ENCODE measurements around the gene TNF.
A peak's percentile ranks its signal among the peaks of the same experiment; 100 is the strongest.

The TNF gene

DNA sequence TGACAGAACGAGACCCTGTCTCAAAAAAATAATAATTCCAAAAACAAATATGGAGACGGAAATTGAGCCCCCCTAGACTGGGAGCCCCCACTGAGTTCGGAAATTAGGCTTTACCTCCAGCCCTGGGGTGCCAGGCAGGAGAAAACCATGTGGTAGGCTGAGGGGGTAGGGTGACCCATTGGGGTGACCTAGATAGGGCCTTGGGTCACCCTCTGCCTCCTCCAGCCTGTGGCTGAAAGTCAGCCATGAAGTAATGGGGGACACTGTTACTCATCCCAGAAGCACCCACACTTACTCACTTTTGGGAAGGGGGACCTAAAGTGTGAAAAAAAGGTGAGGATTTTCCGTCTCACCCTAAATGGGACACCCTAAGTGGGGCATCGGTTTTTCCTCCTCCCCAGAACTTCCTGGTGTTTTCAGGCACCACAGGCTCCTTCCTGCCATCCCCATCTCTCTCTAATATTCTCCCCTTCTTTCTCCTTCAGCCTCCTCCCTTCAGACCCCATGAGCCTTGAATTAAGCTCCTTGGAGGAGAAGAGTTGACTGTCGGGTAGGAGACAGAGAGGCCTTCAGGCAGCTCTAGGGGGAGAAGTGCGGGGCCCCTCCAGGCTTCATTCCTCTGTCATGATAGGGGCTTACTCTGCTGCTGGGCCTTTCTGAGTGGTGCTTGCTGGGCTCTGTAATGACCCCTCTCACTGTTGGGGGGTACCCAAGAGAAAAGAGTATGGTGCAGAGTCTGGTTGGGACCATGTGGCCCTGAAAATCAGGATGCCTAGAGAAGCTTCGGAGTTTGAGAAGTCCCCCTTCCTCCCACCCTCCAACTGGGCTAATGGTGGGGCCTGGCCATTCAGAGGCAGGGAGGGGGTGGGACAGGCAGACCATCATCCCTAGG lies 4.4 kb downstream of the TNF start:
- peaks cover 81% of the 10 kb centered on the region for H3K4me1 Mint-ChIP-seq
- DNase-seq (ENCODE audit: low spot score in 2 of 2) (no peak), ATAC-seq (replicated peaks; ENCODE audit: extremely low read depth, poor library complexity, severe bottlenecking) (no peak)
- H3K4me3 Mint-ChIP-seq, result peak overlapping the region; percentile 91
- no peaks in the 10 kb centered on the region for H3K27me3 Mint-ChIP-seq
- H3K27ac Mint-ChIP-seq (ENCODE audit: low read depth), result peak overlapping the region; percentile 97
- no peaks in the 10 kb centered on the region for H3K9me3 Mint-ChIP-seq
- peaks cover 38% of the 10 kb centered on the region for H3K36me3 Mint-ChIP-seq (ENCODE audit: insufficient read depth)

DNA sequence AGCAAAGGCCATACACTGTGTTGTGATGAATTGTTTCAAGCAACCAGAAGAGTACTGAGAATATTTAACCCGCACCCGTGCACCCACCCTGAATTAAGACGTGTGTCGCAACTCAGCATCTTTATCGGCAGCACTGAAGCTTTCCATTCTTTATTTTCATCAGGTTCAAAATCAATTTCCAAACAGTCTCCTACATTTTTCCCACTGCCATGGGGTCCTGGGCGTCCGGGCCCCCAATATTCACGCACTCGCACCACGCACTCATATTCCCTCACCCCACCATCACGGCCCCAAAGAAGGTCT lies 5.0 kb downstream of the TNF start:
- Mint-ChIP-seq H3K4me3 (peak overlapping the region; percentile 91), H3K9me3 (no peaks in the 10 kb centered on the region), H3K27me3 (no peaks in the 10 kb centered on the region), H3K36me3 (ENCODE audit: insufficient read depth) (peaks cover 35% of the 10 kb centered on the region), H3K27ac (ENCODE audit: low read depth) (peak overlapping the region; percentile 97), H3K4me1 (peaks cover 81% of the 10 kb centered on the region)
- DNase-seq (ENCODE audit: low spot score in 2 of 2) (no peak), ATAC-seq (replicated peaks; ENCODE audit: extremely low read depth, poor library complexity, severe bottlenecking) (no peak)

DNA sequence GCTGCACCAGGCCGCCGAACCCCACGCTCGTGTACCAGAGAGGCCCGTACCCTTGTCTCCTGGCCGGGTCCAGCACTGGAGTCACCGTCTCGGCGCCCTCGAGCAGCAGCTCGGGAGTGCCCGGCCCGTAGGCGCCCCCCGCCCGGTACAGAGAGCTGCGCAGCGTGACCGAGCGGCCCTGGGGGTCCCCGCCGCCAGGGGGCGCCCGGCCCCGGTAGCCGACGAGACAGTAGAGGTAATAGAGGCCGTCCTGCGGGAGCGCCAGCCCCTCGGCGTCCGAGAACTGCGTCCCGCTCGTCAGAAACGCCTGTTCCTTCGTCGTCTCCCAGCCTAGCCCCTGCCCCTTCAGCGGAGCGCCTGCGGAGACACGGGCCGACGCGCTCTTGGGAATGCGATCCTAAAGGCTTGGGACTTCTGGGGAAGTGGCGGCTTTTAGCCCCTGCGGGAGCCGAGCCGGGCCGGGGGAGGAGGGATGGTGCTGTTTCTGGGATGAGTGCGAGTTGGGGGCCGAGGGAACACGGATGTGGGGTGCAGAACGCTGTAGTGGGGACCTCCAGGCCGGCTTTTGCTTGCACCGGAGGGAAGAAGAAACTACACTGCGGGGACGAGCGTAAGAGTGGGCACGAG lies 5.6 kb downstream of the TNF start:
- Mint-ChIP-seq H3K27me3 (no peaks in the 10 kb centered on the region), H3K4me1 (peaks cover 81% of the 10 kb centered on the region), H3K9me3 (no peaks in the 10 kb centered on the region), H3K27ac (ENCODE audit: low read depth) (peak overlapping the region; percentile 97), H3K4me3 (peak overlapping the region; percentile 91), H3K36me3 (ENCODE audit: insufficient read depth) (peaks cover 32% of the 10 kb centered on the region)
- DNase-seq (ENCODE audit: low spot score in 2 of 2) (peak; percentile 79 to 89), ATAC-seq (replicated peaks; ENCODE audit: extremely low read depth, poor library complexity, severe bottlenecking) (peak; percentile 84)

DNA sequence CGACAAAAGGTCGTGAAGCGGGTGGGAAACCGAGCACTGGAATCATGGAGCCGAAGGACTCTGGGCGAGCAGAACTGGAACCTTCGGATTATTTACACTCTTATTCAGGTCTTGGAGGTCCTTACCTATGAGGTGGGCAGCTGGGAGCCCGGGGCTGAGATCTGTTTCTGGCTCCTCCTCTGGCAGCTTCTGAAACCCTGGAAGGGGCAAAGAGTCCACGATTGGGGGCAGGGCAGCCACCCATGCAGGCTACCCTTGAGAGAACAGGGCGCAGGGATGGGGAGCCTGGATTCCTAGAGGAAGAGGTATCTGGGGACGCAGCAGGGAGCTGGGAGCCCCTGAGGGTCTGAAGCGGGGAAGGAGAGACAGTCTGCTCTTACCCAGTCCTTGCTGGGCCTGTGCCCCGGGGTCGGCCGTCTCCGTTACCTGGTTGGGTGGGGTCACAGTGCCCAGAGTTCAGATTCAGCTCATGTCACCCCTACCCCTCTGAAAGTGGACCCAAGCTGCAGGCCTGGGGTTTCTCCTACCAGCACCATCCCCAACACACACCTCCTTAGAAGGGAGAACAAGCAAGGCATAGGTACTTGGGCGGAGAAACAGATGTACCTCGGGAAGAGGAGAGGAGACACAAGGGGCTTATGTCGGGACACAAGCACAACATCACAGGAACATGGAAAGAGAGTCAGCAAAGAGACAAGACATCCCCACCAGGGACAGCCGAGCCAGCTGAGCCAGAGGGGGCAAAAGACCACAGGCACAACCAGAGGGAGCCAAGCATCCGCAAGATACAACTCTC lies 6.3 kb downstream of the TNF start:
- Mint-ChIP-seq H3K4me1 (peaks cover 81% of the 10 kb centered on the region), H3K36me3 (ENCODE audit: insufficient read depth) (peaks cover 26% of the 10 kb centered on the region), H3K9me3 (no peaks in the 10 kb centered on the region), H3K4me3 (peak overlapping the region; percentile 91), H3K27me3 (no peaks in the 10 kb centered on the region), H3K27ac (ENCODE audit: low read depth) (peak overlapping the region; percentile 97)
- ATAC-seq (replicated peaks; ENCODE audit: extremely low read depth, poor library complexity, severe bottlenecking) (no peak), DNase-seq (ENCODE audit: low spot score in 2 of 2) (no peak)

DNA sequence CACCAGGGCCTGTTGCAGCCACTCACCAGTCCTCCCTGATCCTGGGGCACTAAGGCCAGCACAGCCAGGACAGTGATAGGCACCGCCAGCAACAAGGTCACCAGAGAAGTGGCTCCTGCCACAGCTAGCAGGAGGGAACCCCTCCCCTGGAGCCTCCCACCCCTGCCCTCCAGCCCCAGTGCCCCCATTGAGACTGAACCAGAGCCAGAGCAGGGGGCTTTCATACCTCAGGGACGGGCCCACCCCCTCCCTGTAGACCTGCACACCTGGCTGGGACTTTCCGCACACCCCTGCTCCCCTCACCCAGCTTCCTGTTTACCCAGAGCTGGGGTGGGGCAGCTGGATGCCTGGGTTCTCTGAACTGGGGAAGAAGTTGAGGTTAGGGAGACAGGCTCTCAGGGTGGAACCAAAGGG lies 6.9 kb downstream of the TNF start, which contains the start of gene LTB:
TSS of gene LTB (minus strand) at position 195 of the 414 bp plus-strand sequence. CDS start at position 188, 7 bp downstream.
- H3K4me1 Mint-ChIP-seq, result peaks cover 81% of the 10 kb centered on the region
- H3K4me3 Mint-ChIP-seq, result peak within 1 kb of the TSS; percentile 91
- DNase-seq (ENCODE audit: low spot score in 2 of 2) (no peak), ATAC-seq (replicated peaks; ENCODE audit: extremely low read depth, poor library complexity, severe bottlenecking) (no peak)
- no peaks in the 10 kb centered on the region for H3K27me3 Mint-ChIP-seq
- peaks cover 23% of the 10 kb centered on the region for H3K36me3 Mint-ChIP-seq (ENCODE audit: insufficient read depth)
- peak within 1 kb of the TSS; percentile 97 for H3K27ac Mint-ChIP-seq (ENCODE audit: low read depth)
- H3K9me3 Mint-ChIP-seq, result no peaks in the 10 kb centered on the region

DNA sequence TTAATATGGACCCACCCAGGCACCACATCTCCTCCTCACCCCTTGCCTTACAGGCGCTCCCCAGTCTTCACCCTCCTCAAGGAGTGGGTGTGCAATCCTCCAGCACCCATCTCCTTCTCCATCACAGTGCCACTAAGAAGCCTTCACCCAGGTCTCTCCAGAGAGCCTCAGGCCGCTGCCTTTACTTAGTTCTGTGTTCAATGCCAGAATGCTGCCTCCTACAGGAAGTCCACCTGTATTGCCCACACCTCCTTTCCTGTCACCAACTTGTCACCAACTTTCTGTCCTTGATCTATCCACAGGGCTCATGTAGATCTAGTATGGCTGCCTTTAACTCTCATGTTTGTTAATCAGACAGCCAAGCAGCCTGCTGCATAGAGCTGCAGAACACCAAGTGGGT lies 10.1 kb downstream of the TNF start:
- peak in 1 of 2 donors; percentile 36 for DNase-seq (ENCODE audit: low spot score in 2 of 2)
- Mint-ChIP-seq H3K9me3 (no peaks in the 10 kb centered on the region), H3K36me3 (ENCODE audit: insufficient read depth) (peaks cover 13% of the 10 kb centered on the region), H3K4me3 (peak overlapping the region; percentile 62), H3K4me1 (peaks cover 76% of the 10 kb centered on the region), H3K27ac (ENCODE audit: low read depth) (peak overlapping the region; percentile 87), H3K27me3 (no peaks in the 10 kb centered on the region)
- ATAC-seq (replicated peaks; ENCODE audit: extremely low read depth, poor library complexity, severe bottlenecking), result no peak

DNA sequence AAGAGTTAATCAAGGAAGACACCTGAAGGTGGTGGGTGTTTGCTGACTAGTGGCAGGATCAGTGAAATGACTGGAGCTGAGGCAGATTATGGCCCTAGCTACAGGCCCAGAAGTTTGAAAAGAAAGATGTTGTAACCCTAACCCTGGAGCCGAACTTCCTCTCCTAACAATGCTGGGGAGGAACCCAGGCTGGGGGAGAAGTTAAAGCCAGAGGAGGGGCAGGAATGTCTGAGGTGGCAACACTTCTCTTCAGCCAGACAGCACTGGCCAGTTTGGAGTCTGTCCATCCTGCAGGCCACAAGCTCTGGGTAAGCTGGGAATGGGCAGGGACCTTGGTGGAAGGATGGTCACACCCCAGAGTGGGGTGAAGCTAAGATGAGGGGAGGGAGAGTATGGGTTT lies 10.6 kb downstream of the TNF start, which contains the start of gene LST1:
TSS of gene LST1 (plus strand) at position 270 of the 400 bp plus-strand sequence. CDS start 1,023 bp downstream, outside the sequence.
- peaks cover 11% of the 10 kb centered on the region for H3K36me3 Mint-ChIP-seq (ENCODE audit: insufficient read depth)

DNA sequence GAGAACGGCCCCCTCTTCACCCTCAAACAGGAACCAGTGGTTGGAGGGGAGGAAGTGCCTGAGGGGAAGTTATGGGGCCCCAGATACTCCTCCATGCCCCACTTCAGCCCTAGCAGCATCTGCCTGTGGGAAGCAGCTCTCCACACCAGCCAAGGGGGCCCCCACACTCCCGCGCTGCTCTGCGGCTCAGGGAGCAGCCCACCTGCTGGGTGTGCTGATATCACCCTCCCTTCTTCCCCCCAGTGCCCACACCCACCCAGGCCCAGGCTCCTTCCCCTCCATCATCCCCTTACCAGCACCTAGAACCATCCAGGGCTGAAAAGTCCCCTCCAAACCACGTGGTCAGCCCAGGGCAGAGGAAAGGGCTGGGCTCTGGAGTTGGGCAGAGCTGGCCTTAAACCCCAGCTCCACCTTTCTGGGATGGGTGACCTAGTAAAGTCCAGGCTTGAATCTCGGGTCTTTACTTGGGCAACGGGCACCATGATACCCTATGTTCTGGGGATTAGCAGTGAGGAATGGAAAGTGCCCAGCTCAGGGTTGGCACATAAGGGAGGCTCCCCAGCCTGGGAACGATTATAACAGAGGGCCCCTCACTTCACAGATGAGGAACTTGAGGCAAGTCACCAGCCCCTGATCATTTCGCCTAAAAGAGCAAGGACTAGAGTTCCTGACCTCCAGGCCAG lies 11.4 kb downstream of the TNF start:
- peaks cover 69% of the 10 kb centered on the region for H3K4me1 Mint-ChIP-seq
- no peaks in the 10 kb centered on the region for H3K9me3 Mint-ChIP-seq
- peaks cover 5% of the 10 kb centered on the region for H3K36me3 Mint-ChIP-seq (ENCODE audit: insufficient read depth)
- peak overlapping the region; percentile 87 for H3K27ac Mint-ChIP-seq (ENCODE audit: low read depth)
- ATAC-seq (replicated peaks; ENCODE audit: extremely low read depth, poor library complexity, severe bottlenecking) (peak; percentile 76), DNase-seq (ENCODE audit: low spot score in 2 of 2) (no peak)
- H3K4me3 Mint-ChIP-seq, result peak overlapping the region; percentile 62
- H3K27me3 Mint-ChIP-seq, result no peaks in the 10 kb centered on the region

More for the DNA sequence above, 10.6 kb downstream of the TNF start, which contains the start of gene LST1:
- ATAC-seq (replicated peaks; ENCODE audit: extremely low read depth, poor library complexity, severe bottlenecking) (no peak), DNase-seq (ENCODE audit: low spot score in 2 of 2) (no peak)
- Mint-ChIP-seq H3K27me3 (no peaks in the 10 kb centered on the region), H3K27ac (ENCODE audit: low read depth) (peak within 1 kb of the TSS; percentile 87), H3K9me3 (no peaks in the 10 kb centered on the region), H3K4me3 (peak within 1 kb of the TSS; percentile 62), H3K4me1 (peaks cover 74% of the 10 kb centered on the region)

DNA sequence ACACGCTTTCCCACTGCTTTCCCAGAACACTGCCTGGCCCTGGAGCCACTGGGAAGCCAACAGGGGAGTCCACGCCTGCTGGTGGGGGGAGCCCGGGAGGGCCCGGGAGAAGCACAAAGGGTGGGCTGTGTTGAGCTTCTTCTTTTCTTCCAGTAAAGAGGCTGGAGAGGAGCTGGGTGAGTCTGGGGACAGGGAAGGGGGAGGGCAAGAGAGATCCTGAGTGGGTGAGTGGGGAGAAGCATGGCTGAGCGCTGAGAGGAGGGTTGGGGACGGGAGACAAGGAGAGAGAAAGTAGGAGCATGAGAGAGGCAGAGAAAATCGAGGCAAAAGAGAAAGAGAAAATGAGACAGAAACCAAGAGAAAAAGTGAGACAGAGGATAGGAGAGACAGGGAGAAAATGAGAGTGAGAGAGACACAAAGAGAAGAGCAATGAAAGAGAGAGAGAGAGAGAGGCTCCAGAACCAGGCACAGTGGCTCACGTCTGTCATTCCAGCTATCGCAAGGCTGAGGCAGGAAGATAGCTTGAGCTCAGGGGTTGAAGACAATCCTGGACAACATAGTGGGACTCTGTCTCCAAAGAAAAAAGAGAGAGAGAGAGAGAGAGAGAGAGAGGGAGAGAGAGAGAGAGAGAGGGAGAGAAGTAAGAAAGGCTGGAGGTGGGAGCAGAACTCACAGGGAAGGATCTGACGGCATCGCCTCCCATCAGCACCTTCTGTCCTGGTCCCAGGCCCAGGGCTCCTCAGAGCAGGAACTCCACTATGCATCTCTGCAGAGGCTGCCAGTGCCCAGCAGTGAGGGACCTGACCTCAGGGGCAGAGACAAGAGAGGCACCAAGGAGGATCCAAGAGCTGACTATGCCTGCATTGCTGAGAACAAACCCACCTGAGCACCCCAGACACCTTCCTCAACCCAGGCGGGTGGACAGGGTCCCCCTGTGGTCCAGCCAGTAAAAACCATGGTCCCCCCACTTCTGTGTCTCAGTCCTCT lies 12.7 kb downstream of the TNF start:
- no peak for DNase-seq (ENCODE audit: low spot score in 2 of 2)
- H3K27me3 Mint-ChIP-seq, result no peaks in the 10 kb centered on the region
- no peaks in the 10 kb centered on the region for H3K9me3 Mint-ChIP-seq
- H3K4me1 Mint-ChIP-seq, result peaks cover 65% of the 10 kb centered on the region
- H3K36me3 Mint-ChIP-seq (ENCODE audit: insufficient read depth), result peaks cover 10% of the 10 kb centered on the region
- H3K27ac Mint-ChIP-seq (ENCODE audit: low read depth), result peak overlapping the region; percentile 87
- peak overlapping the region; percentile 57 for H3K4me3 Mint-ChIP-seq
- ATAC-seq (replicated peaks; ENCODE audit: extremely low read depth, poor library complexity, severe bottlenecking), result no peak

DNA sequence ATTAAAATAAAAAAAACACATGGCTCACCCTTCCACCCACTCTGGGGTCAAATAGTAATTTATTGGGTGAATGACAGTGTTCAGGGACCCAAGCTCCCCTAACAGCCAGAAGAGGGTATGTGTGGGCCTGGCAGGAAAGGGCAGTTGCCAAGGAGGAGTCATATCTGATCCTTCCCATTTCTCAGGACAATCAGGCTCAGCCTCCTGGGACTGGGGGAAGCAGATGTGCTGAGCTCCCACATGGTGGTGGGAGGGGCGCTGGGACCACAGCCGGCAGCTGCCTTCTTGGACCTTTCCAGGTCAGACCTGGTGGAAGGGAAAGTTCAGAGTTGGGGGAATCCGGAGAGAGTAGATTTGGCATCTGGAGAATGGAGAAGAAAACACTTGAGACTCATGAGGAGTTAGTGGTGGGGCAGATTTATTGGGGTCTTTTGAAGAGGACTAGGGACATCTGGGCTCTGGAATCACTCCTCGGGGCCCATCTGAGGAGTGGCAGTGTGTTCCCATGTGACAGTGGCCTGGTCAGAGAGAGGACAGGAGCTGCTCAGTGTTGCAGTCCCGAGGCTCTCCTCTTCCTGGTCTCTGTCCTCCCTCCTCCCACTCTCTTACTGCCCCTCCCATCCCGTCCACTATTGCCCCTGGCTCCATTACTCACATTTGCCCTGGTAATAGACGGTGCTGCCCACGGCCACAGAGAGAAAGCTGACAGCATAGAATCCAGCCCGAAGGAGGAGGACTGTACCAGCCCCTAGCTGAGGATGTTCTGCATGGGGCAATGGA lies 13.7 kb downstream of the TNF start:
- Mint-ChIP-seq H3K4me1 (peaks cover 70% of the 10 kb centered on the region), H3K27ac (ENCODE audit: low read depth) (peak overlapping the region; percentile 29)
- no peak for DNase-seq (ENCODE audit: low spot score in 2 of 2)

More for the DNA sequence above, 13.7 kb downstream of the TNF start:
- Mint-ChIP-seq H3K4me3 (no peak overlapping the region), H3K36me3 (ENCODE audit: insufficient read depth) (peaks cover 15% of the 10 kb centered on the region), H3K27me3 (no peaks in the 10 kb centered on the region), H3K9me3 (no peaks in the 10 kb centered on the region)
- ATAC-seq (replicated peaks; ENCODE audit: extremely low read depth, poor library complexity, severe bottlenecking), result no peak

Measured in central memory CD8-positive, alpha-beta T cell (primary cell).